ENCODE measurements around the gene GPHA2.

The GPHA2 gene

DNA sequence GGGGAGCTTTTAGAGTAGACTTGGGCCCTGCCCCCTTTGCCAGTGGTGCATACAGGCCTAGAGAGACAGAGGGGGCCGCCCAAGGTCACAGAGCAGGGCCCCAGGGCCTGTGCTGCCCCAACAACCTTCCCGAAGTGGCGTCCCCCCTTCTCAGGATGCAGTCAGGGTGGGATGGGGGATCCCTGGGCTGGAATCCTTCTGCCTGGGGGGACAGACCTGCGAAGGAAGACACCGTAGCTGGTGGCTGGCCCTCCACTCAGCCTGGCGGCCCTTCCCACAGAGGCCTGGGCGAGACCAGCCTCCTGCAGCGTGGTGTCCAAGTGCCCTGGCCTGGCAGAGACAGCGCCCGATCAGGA is 42.9 kb downstream of the GPHA2 start:
- no peak for DNase-seq (ENCODE audit: low read depth in 2 of 3, low spot score in 1 of 3)

DNA sequence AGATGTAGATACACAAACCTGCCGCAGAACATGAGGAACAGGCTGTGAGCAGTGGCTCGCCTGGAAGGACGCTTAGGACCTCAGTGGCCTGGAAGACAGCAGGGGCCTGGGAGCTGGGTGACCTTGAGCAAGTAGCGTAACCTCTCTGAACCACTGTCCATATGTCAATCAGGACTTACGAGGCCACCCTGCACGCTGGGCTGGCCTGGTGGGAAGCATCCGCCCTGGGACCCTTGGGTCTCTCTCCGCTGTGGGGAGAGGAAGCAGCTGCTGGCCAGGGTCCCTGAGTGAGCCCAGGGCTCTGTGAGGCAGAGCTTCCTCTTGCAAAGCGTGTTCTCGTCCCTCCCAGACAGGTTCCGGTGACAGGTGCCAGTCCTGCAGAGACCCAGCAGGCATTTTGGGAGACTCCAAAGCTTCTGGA is 43.3 kb downstream of the GPHA2 start:
- DNase-seq (ENCODE audit: low read depth in 2 of 3, low spot score in 1 of 3): no peak

DNA sequence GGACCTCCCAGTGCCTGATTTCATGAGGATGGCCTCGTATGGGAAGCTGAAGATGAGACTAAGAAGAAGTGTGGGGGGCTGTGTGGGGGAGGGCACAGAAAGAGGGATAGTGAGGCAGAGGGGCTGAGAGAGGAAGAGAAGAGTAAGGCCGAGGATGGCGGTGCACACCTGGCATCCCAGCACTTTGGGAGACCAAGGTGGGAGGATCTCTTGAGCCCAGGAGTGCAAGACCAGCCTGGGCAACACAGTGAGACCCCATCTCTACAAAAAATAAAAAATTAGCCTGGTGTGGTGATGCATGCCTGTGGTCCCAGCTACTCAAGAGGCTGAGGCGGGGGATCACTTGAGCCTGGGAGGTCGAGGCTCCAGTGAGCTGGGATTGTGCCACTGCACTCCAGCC is 43.8 kb downstream of the GPHA2 start:
- no peak for DNase-seq (ENCODE audit: low read depth in 2 of 3, low spot score in 1 of 3)

DNA sequence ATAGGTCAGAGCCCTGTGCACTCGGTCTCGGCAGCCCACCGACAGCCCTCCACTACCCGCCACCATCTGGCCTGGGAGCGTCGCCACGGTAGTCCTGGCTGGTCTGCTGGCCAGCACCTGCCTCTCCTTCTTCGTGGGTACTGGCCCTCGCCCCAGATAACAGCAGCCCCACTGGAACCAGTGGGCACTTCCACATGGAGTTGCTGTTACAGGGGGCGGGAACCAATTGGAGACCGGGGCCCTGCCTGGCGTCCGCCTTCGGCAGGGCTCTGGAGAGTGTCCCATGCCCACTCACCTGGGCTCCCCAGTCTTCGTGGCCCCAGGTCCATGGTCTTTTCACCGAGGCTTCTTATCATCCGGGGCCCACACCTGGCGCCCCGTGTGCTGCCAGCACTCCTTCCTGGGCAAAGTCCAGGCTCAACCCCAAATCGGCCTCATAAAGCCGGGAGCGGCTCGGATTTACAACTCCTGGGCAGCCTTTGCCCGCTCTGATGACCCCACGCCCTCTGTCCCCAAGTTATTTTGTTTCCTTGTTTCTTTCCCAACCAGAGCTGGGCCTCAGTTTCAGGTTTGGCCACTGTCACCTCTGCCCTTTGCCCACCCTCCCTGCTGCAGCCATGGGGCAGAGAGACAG is 44.4 kb downstream of the GPHA2 start:
- no peak for DNase-seq (ENCODE audit: low read depth in 2 of 3, low spot score in 1 of 3)

DNA sequence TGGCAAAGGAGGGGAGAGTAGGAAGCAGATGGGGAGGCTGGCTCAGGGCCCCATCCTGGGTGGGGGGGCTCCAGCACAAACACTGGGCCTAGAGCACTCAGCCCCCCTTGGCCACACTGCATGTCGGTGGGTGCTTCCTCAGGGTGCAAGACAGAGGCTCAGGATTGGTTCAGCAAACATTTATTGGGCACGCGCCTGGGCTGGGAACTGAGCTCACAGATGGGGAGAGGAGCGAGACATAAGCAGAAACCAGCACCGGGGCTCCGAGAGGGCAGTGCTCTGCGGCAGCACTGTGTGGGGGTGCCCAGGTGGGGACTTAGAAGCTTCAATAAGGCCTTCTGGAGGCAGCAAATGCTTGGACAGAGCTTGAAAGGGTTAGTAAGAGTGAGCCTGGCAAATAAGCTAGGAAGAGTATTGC is 45.2 kb downstream of the GPHA2 start:
- no peak for DNase-seq (ENCODE audit: low read depth in 2 of 3, low spot score in 1 of 3)

DNA sequence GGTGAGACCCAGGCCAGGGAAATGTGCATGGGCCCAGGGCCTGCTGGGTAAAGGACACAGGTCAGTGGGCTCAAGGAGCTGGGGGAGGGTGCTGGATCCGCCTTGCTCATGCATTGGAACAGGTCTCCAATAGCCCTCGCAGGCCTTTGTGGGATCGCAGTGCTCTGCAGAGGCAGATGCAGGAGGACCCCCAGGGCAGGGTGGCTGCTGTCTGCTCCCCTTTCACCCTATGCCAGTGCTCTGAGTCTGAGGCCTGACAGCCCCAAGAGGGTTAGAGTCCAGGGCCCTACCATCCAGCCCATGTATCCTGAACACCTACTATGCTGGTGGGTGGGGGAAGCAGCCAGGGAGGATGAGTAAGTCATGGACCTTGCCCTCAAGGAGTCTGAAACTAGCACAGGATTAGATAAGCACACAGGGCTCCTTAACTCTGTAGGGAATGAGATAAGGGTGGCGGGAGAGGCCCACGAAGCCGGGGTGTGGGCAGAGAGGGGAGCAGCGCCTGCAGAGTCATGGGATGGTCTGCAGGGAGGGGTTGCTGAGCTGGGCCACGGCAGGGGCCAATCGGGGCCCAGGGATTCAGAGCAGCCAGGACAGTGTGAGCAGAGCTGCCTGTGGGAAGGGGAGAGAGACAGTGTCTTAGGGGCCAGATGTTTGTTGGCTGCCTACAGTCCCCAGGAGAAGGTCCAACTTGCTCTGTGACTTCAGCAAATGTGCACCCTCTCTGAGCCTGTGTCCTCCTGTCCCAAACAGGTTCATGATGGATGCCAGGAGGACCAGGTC is 46.8 kb downstream of the GPHA2 start:
- no peak for DNase-seq (ENCODE audit: low read depth in 2 of 3, low spot score in 1 of 3)

DNA sequence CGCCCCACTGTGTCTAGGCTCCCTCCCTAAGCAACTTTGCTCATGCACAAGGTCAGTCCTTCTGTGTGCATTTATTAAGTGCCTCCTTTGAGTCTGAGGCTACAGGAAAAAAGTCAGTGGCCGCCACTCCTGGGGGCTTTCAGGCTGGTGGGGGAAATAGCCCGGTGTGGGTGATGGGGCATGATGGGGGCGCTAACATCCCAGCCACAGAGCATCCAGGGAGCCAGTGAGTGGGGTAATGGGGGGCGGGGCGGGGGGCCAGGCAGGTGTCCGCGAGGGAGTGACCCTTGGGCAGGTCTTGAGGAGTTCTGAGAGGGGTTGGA is 47.3 kb downstream of the GPHA2 start:
- DNase-seq (ENCODE audit: low read depth in 2 of 3, low spot score in 1 of 3): no peak

- DNase-seq (ENCODE audit: low read depth in 2 of 3, low spot score in 1 of 3): peak; percentile 70 to 82 (median 81)
These were observed 47.8 kb downstream of the GPHA2 start for GRCh38 chr11:64887757-64888405.

GRCh38 chr11:64887234-64887756 is 48.4 kb downstream of the GPHA2 start:
- no peak for DNase-seq (ENCODE audit: low read depth in 2 of 3, low spot score in 1 of 3)

DNA sequence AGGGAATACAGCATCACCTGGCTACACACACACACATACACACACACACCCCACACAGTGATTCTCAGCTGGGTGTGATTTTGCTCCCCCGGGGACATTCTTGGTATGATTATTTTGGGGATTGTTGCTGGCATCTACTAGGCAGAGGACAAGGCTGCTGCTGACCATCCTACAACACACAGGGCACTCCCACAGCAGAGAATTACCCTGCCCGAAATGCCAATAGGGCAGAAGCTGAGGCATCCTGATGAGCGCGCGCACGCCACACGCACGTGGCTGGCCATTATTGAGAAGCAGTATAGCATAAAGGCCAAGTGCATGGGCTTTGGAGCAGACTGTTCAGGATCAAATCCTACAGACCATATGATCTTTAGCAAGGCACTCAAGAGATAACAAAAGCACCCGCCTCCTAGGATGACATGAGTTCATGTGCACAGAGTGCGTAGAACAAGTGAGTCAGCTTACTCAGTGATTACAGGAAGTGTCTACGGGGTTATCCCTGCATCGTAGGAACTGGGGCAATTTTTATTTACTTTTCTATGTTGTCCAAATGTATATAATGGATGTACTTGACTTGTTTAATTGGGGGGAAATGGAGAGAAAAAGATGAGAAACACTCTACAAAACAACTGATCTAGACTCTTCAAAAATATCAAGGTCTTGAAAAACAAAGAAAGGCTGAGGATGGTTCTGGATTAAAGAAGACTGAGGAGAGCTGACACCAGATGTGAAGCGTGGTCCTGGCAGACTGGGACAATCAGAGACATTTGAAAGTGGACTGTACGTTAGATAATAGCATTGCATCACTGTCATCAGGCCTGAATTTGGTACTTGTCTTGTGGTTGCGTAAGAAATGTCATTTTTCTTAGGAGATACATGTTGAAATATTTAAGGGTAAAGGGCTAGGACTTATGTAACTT is 50.1 kb downstream of the GPHA2 start:
- DNase-seq (ENCODE audit: low read depth in 2 of 3, low spot score in 1 of 3): no peak

Data from stimulated activated CD4-positive, alpha-beta T cell treated with anti-CD3 and anti-CD28 coated beads, Interleukin-12 subunit alpha, Interleukin-12 subunit beta, amount 100 ng/mL, for 48 hours (primary cell).